K562 (cell line): ENCODE measurements around the gene UBR4. TPM values are rescaled to one million over a fixed set of nuclear protein-coding genes. Genes with fewer than 3 reads are reported as not detected.

Experiments used
- ATAC-seq: fragments of 200-7000 bp; cut with Tn5 transposase; 3 replicates; pipeline ENCODE4 v1.9.1; 2020; ENCODE audit warnings: moderate library complexity
- BruUV-seq: library from RNA; stranded (reverse); fragments of 400-500 nt; replicated peaks from 2 replicates; lab custom pipeline; 2021; lab: Mats Ljungman, UMichigan
- CTCF ChIA-PET: fragments of 300-600 bp; formaldehyde crosslinking; extraction: SDS; loops from one replicate; lab custom pipeline; 2021; ENCODE audit warnings: low intra/inter-chr PET ratio; lab: Yijun Ruan, JAX
- POLR2A ChIA-PET: fragments of 300-600, 350-650 bp; sonication (Branson Sonifier 250); formaldehyde crosslinking; extraction: SDS; loops from one replicate; lab custom pipeline; 2021; ENCODE audit warnings: antibody characterized with exemption, inconsistent platforms; lab: Yijun Ruan, JAX
- DNase-seq, 4 experiments: peaks; one replicate each; pipeline versions ENCODE4 v3.0.0 to v3.0.0-alpha.2; 2011 to 2018; ENCODE audit warnings: low spot score in 3 of 4, mixed read lengths in 3 of 4; ENCODE audit errors: extremely low read depth in 1 of 4
- FAIRE-seq: peaks from 2 replicates; lab custom pipeline; 2011; peaks lifted over from hg19 to GRCh38; lab: Jason Lieb, UNC
- H2AFZ ChIP-seq: 2 replicates; pipeline ENCODE4 v1.6.0; 2011; ENCODE audit warnings: low read depth, low read length, control low read depth, inconsistent platforms
- H3K27ac ChIP-seq: fragments of 200-600 bp; 3 replicates; pipeline ENCODE4 v1.8.0; 2011; ENCODE audit warnings: low read depth, mild to moderate bottlenecking, control low read depth, inconsistent platforms, low read length, moderate library complexity, mixed read lengths; ENCODE audit errors: extremely low read depth
- H3K27me3 ChIP-seq, 2 experiments: fragments of 300-600 bp in 1 of 2; 2 replicates in 1 of 2; 3 replicates in 1 of 2; pipeline versions ENCODE4 v1.6.0 to v1.8.0; 2011; ENCODE audit warnings: inconsistent platforms in 2 of 2, low read length in 2 of 2, mild to moderate bottlenecking in 1 of 2, mixed read lengths in 1 of 2, moderate library complexity in 1 of 2; ENCODE audit not compliant: control insufficient read depth in 2 of 2, insufficient read depth in 2 of 2
- H3K36me3 ChIP-seq: fragments of 300-600 bp; 3 replicates; pipeline ENCODE4 v1.8.0; 2011; ENCODE audit warnings: mild to moderate bottlenecking, low read length, inconsistent platforms; ENCODE audit not compliant: control insufficient read depth, insufficient read depth
- H3K4me1 ChIP-seq, 2 experiments: fragments of 200-600 bp in 1 of 2; replicated peaks in 1 of 2; 2 replicates in 1 of 2; 3 replicates in 1 of 2; pipeline versions ENCODE4 v1.5.1 to v1.8.0; 2011; ENCODE audit warnings: inconsistent platforms in 2 of 2, low read length in 2 of 2, mild to moderate bottlenecking in 1 of 2, mixed read lengths in 1 of 2, moderate library complexity in 1 of 2; ENCODE audit not compliant: control insufficient read depth in 2 of 2, insufficient read depth in 2 of 2
- H3K4me2 ChIP-seq: 2 replicates; pipeline ENCODE4 v1.6.1; 2011; ENCODE audit warnings: low read length, control low read depth, inconsistent platforms, mixed read lengths; ENCODE audit not compliant: insufficient read depth
- H3K4me3 ChIP-seq: fragments of 200-600 bp; sonication (generic), shearing (Covaris generic); 2 replicates; pipeline ENCODE4 v1.5.1; 2016; ENCODE audit warnings: control low read depth, inconsistent platforms
- H3K79me2 ChIP-seq: fragments of 200-600 bp; 3 replicates; pipeline ENCODE4 v1.8.0; 2011; ENCODE audit warnings: low read length, inconsistent platforms; ENCODE audit not compliant: control insufficient read depth, insufficient read depth
- H3K9ac ChIP-seq, 2 experiments: 2 replicates each; pipeline versions ENCODE4 v1.6.0 to v1.6.1; 2011; ENCODE audit warnings: low read depth in 2 of 2, low read length in 2 of 2, control low read depth in 1 of 2, inconsistent platforms in 1 of 2, mild to moderate bottlenecking in 1 of 2, mixed read lengths in 1 of 2; ENCODE audit not compliant: insufficient read depth in 1 of 2
- H3K9me1 ChIP-seq: one replicate; pipeline ENCODE4 v1.6.0; 2011; ENCODE audit warnings: inconsistent platforms, mild to moderate bottlenecking, low read length, moderate library complexity; ENCODE audit not compliant: control insufficient read depth, insufficient read depth
- H3K9me3 ChIP-seq: replicated peaks from 2 replicates; pipeline ENCODE4 v1.5.1; 2011; ENCODE audit warnings: low read depth, low read length, inconsistent platforms; ENCODE audit not compliant: control insufficient read depth, insufficient read depth
- H4K20me1 ChIP-seq: replicated peaks from 2 replicates; pipeline ENCODE4 v1.6.1; 2011; ENCODE audit warnings: low read length, inconsistent platforms, mixed read lengths; ENCODE audit not compliant: control insufficient read depth, insufficient read depth
- AFF4 ChIP-seq: sonication (generic); formaldehyde crosslinking; IDR thresholded peaks from 2 replicates; pipeline ENCODE4 v1.8.0; 2023; ENCODE audit warnings: mild to moderate bottlenecking, missing genetic modification reagents
- ARID3B ChIP-seq: fragments of 250-450 bp; sonication (Bioruptor Pico); IDR thresholded peaks from 2 replicates; pipeline ENCODE4 v1.4.0; 2020; ENCODE audit warnings: borderline replicate concordance
- ARNT ChIP-seq, 2 experiments: fragments of 450-650 bp; IDR thresholded peaks; 2 replicates each; pipeline ENCODE4 v1.6.1; 2016; ENCODE audit warnings: mild to moderate bottlenecking in 1 of 2
- ETS2 ChIP-seq: IDR thresholded peaks from 2 replicates; pipeline ENCODE4 v1.6.1; 2016; ENCODE audit warnings: borderline replicate concordance, missing genetic modification characterization, mild to moderate bottlenecking, moderate library complexity, missing compliant biosample characterization; ENCODE audit not compliant: poor library complexity, severe bottlenecking
- FOXP1 ChIP-seq: sonication (generic); formaldehyde crosslinking; IDR thresholded peaks from 2 replicates; pipeline ENCODE4 v1.8.0; 2022; ENCODE audit warnings: mild to moderate bottlenecking, missing genetic modification reagents
- HBP1 ChIP-seq: fragments of 450-650 bp; formaldehyde crosslinking; IDR thresholded peaks from 2 replicates; pipeline ENCODE4 v1.4.0; 2022; ENCODE audit warnings: missing genetic modification characterization
- MCM2 ChIP-seq: fragments of 450-650 bp; IDR thresholded peaks from 2 replicates; pipeline ENCODE4 v1.6.1; 2017; ENCODE audit warnings: low read depth, mild to moderate bottlenecking
- PCBP1 ChIP-seq: fragments of 200-400 bp; formaldehyde crosslinking; IDR thresholded peaks from 2 replicates; pipeline ENCODE4 v1.6.1; 2018; ENCODE audit warnings: mild to moderate bottlenecking, low read depth, low read length; ENCODE audit not compliant: poor library complexity, severe bottlenecking
- SAFB ChIP-seq: fragments of 200-400 bp; formaldehyde crosslinking; IDR thresholded peaks from 2 replicates; pipeline ENCODE4 v1.6.1; 2017; ENCODE audit warnings: low read depth, low read length, borderline replicate concordance
- ZNF668 ChIP-seq: fragments of 250-450 bp; sonication (Bioruptor Pico); IDR thresholded peaks from 2 replicates; pipeline ENCODE4 v1.8.0; 2022; ENCODE audit warnings: mild to moderate bottlenecking, inconsistent platforms
- WGBS: fragments of 100-300 bp; shearing (Covaris generic); methylation state at CpG from one replicate; pipeline ENCODE4 v1.1.6; 2016; ENCODE audit warnings: low coverage, mixed read lengths; ENCODE audit not compliant: insufficient coverage; ENCODE audit errors: missing lambda C conversion rate; 5-methylcytosine and 5-hydroxymethylcytosine counted together
- in situ Hi-C: fragments of 300-500 bp; cut with MboI; formaldehyde crosslinking; loops from 4 replicates; pipeline ENCODE4 v1.15.0; 2018; ENCODE audit warnings: inconsistent platforms, mixed read lengths
- intact Hi-C: fragments of 100-400 bp; cut with micrococcal nuclease; formaldehyde crosslinking; loops from 2 replicates; pipeline ENCODE4 v1.14.2; 2022
- polyA plus RNA-seq, 8 experiments: library from polyadenylated mRNA; depleted of rRNA in 4 of 8; stranded (reverse) in 5 of 8; unstranded in 3 of 8; fragments of >200 nt; fragmentation: Nextera tagmentation in 2 of 8; fragmentation: Illumina TruSeq in 1 of 8; extraction: Ambion mirVana in 2 of 8; extraction: Trizol in 1 of 8; gene quantifications; 2 replicates each; pipeline versions ENCODE4 v1.2.1 to v1.2.3, GENCODE V29; 2011 to 2014; ENCODE audit warnings: inconsistent platforms in 1 of 8, missing spikeins in 1 of 8
- total RNA-seq, 7 experiments: library from RNA; depleted of rRNA in 6 of 7; stranded (reverse); fragments of >200 nt in 6 of 7; fragmentation: Illumina TruSeq in 2 of 7; extraction: Trizol in 2 of 7; gene quantifications; 2 replicates each; pipeline versions ENCODE4 v1.2.1 to v1.2.3, GENCODE V29; 2011 to 2021; ENCODE audit warnings: low replicate concordance in 1 of 7

Gene UBR4
- total and polyA plus RNA-seq, 9 of the 15 experiments (the other 6 are each of a cell fraction or from before 2014, with no cell fraction given), result 55.4 to 277 (median 123) TPM

- Histone ChIP-seq H3K27ac (no peak overlapping the region), H4K20me1 (peaks cover 14% of the 10 kb centered on the region), H3K36me3 (no peaks in the 10 kb centered on the region), H3K27me3 (peaks cover 65 to 82% of the 10 kb centered on the region in 2 experiments), H3K9me3 (no peaks in the 10 kb centered on the region), H3K9me1 (no peaks in the 10 kb centered on the region), H3K79me2 (no peaks in the 10 kb centered on the region), H3K4me3 (no peak overlapping the region), H3K4me2 (no peak overlapping the region), H2AFZ (no peak overlapping the region), H3K9ac (peak overlapping the region in 1 of 2 experiments; percentile 5; a peak in 1 of 4 replicates), H3K4me1 (0 out of 5 replicates have a peak, but pooled peaks cover 0 to 2% of the 10 kb centered on the region in 2 experiments)
- DNase-seq (no peak), ATAC-seq (no peak; the same call in 2 of the 3 replicates), FAIRE-seq (no peak)
- in situ Hi-C loops, result no loop called here
- POLR2A ChIA-PET, result interaction anchor here (0.8 kb wide), 1 partner anchor 24 kb away, joined by 3 read pairs; no protein-coding TSS in a partner anchor
- CTCF ChIA-PET, result no interaction called here
- TF ChIP-seq MCM2 (no peak), ETS2 (no peak), ARNT (IDR thresholded peaks at IDR 0.05) (no peak), FOXP1 (no peak), SAFB (no peak), AFF4 (no peak), ZNF668 (no peak), PCBP1 (no peak), ARID3B (no peak), HBP1 (CRISPR knock-in tag) (no peak)
- intact Hi-C loops, result no loop called here
- BruUV-seq, result no TSS peak
- WGBS, result 8% methylated on average over 15 of the region's 17 CpGs
Observed at GRCh38 chr1:19036041-19036812, 173.8 kb downstream of the UBR4 start.
